IMR-90 (cell line): ENCODE measurements around the gene MESP2.

Source experiments
- CEBPB ChIP-seq: IDR thresholded peaks from 2 replicates; pipeline ENCODE4 v1.6.1; 2012; ENCODE audit warnings: low read depth, low read length, improper control_type of control experiment
- CHD1 ChIP-seq: IDR thresholded peaks from 2 replicates; pipeline ENCODE4 v1.6.1; 2012; ENCODE audit warnings: low read depth, low read length, improper control_type of control experiment
- FOS ChIP-seq: fragments of 150-350 bp; IDR thresholded peaks from 2 replicates; pipeline ENCODE4 v1.6.1; 2016; ENCODE audit warnings: low read depth, low read length
- MAZ ChIP-seq: IDR thresholded peaks from 2 replicates; pipeline ENCODE4 v1.6.1; 2012; ENCODE audit warnings: low read depth, mild to moderate bottlenecking, low read length, improper control_type of control experiment, moderate library complexity, borderline replicate concordance
- MXI1 ChIP-seq: IDR thresholded peaks from 2 replicates; pipeline ENCODE4 v1.6.1; 2012; ENCODE audit warnings: low read depth, mild to moderate bottlenecking, low read length, moderate library complexity, borderline replicate concordance
- POLR2A ChIP-seq: IDR thresholded peaks from 2 replicates; pipeline ENCODE4 v1.6.1; 2012; ENCODE audit warnings: mild to moderate bottlenecking, low read depth, low read length
- RAD21 ChIP-seq: IDR thresholded peaks from 2 replicates; pipeline ENCODE4 v1.6.1; 2012; ENCODE audit warnings: low read length, improper control_type of control experiment
- RFX5 ChIP-seq: IDR thresholded peaks from 2 replicates; pipeline ENCODE4 v1.8.0; 2012; ENCODE audit warnings: low read depth, mild to moderate bottlenecking, low read length, moderate library complexity
- TF ChIP-seq, protein P1 (sequence below): conservative IDR thresholded peaks from 2 replicates; pipeline ENCODE4 v1.5.1; 2012; ENCODE audit warnings: mild to moderate bottlenecking, low read depth, low read length, improper control_type of control experiment

DNA sequence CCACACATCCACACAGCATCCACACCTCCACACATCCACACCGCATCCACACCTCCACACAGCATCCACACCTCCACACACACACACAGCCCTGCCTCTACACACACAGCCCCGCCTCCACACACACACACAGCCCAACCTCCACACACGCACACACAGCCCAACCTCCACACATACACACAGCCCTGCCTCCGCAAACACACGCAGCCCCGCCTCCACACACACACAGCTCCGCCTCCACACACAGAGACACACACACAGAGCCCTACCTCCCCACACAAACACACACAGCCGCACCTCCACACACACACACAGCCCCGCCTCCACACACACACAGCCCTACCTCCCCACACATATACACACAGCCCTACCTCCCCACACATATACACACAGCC is 29.7 kb upstream of the MESP2 start:
- TF ChIP-seq, protein P1, sequence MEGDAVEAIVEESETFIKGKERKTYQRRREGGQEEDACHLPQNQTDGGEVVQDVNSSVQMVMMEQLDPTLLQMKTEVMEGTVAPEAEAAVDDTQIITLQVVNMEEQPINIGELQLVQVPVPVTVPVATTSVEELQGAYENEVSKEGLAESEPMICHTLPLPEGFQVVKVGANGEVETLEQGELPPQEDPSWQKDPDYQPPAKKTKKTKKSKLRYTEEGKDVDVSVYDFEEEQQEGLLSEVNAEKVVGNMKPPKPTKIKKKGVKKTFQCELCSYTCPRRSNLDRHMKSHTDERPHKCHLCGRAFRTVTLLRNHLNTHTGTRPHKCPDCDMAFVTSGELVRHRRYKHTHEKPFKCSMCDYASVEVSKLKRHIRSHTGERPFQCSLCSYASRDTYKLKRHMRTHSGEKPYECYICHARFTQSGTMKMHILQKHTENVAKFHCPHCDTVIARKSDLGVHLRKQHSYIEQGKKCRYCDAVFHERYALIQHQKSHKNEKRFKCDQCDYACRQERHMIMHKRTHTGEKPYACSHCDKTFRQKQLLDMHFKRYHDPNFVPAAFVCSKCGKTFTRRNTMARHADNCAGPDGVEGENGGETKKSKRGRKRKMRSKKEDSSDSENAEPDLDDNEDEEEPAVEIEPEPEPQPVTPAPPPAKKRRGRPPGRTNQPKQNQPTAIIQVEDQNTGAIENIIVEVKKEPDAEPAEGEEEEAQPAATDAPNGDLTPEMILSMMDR, result no peak
- no peak for TF ChIP-seq CHD1
- no peak for TF ChIP-seq POLR2A
- no peak for TF ChIP-seq RAD21
- TF ChIP-seq FOS, result no peak
- no peak for TF ChIP-seq CEBPB
- TF ChIP-seq MAZ, result no peak
- no peak for TF ChIP-seq RFX5
- TF ChIP-seq MXI1, result no peak
